Activated naive CD4-positive, alpha-beta T cell treated with anti-CD3 and anti-CD28 coated beads for 36 hours (primary cell): ENCODE measurements around the gene UEVLD. TPM values are rescaled to one million over a fixed set of nuclear protein-coding genes. Genes with fewer than 3 reads are reported as not detected.

ENCODE experiments used
- CTCF ChIA-PET: fragments of 350-600 bp; sonication (Branson Sonifier 250); formaldehyde crosslinking; loops from one replicate; lab custom pipeline; 2021; ENCODE audit warnings: antibody characterized with exemption; lab: Charles Lee
- DNase-seq: peaks from one replicate; pipeline ENCODE4 v3.0.0-alpha.2; 2020
- H3K27ac Mint-ChIP-seq: one replicate; pipeline ENCODE4 v1.8.0; 2021; ENCODE audit warnings: mild to moderate bottlenecking, mixed read lengths
- H3K27me3 Mint-ChIP-seq: one replicate; pipeline ENCODE4 v1.8.0; 2021; ENCODE audit warnings: low read depth, mixed read lengths
- H3K36me3 Mint-ChIP-seq: one replicate; pipeline ENCODE4 v1.8.0; 2021; ENCODE audit warnings: low read depth, mixed read lengths
- H3K4me1 Mint-ChIP-seq: one replicate; pipeline ENCODE4 v1.8.0; 2021; ENCODE audit warnings: low read depth, mixed read lengths
- H3K4me3 Mint-ChIP-seq: one replicate; pipeline ENCODE4 v1.8.0; 2021; ENCODE audit warnings: mild to moderate bottlenecking, moderate library complexity, mixed read lengths
- H3K9me3 Mint-ChIP-seq: one replicate; pipeline ENCODE4 v1.8.0; 2021; ENCODE audit warnings: mixed read lengths
- intact Hi-C: fragments of 100-400 bp; cut with micrococcal nuclease; formaldehyde crosslinking; loops from one replicate; pipeline ENCODE4 v1.15.1; 2023
- total RNA-seq, 2 experiments: library from RNA; stranded (reverse); gene quantifications; one replicate each; pipeline ENCODE4 v1.2.3, GENCODE V29; 2021

UEVLD gene
- total RNA-seq, 2 experiments from 2014 or later = 8.9 to 9.2 TPM

- peak; percentile 94 for DNase-seq
- Mint-ChIP-seq H3K27ac (peak within 1 kb of the TSS; percentile 100), H3K27me3 (no peaks in the 10 kb centered on the region), H3K4me1 (peaks cover 45% of the 10 kb centered on the region), H3K4me3 (peak within 1 kb of the TSS; percentile 100), H3K9me3 (no peaks in the 10 kb centered on the region), H3K36me3 (peaks cover 8% of the 10 kb centered on the region)
- intact Hi-C loops = loop anchor here (1.0 to 5.0 kb wide), 12 partner anchors 58 to 513 kb away; partner anchors contain the start of genes GTF2H1, HPS5, SAAL1 and SERGEF
- CTCF ChIA-PET = interaction anchor here (0.5 to 1.4 kb wide), 9 partner anchors 13 to 411 kb away, joined by 3 to 11 read pairs (median 4); partner anchors contain the start of gene SPTY2D1
Measured at GRCh38 chr11:18526521-18527296, 61.8 kb downstream of the UEVLD start, which contains the start of gene TSG101. TSS of gene TSG101 (minus strand) at chr11:18526942. CDS start at chr11:18526816, 126 bp downstream.

GRCh38 chr11:18526130-18526520, 62.4 kb downstream of the UEVLD start:
- peak overlapping the region; percentile 100 for H3K4me3 Mint-ChIP-seq
- peaks cover 42% of the 10 kb centered on the region for H3K4me1 Mint-ChIP-seq
- H3K36me3 Mint-ChIP-seq = peaks cover 8% of the 10 kb centered on the region
- H3K27ac Mint-ChIP-seq = peak overlapping the region; percentile 100
- CTCF ChIA-PET = interaction anchor here (0.5 to 1.4 kb wide), 8 partner anchors 14 to 282 kb away, joined by 3 to 11 read pairs (median 4); partner anchors contain the start of gene SPTY2D1
- H3K9me3 Mint-ChIP-seq = no peaks in the 10 kb centered on the region
- intact Hi-C loops = loop anchor here (1.0 to 5.0 kb wide), 9 partner anchors 57 to 513 kb away; partner anchors contain the start of genes GTF2H1, HPS5, SAAL1 and SERGEF
- no peaks in the 10 kb centered on the region for H3K27me3 Mint-ChIP-seq
- DNase-seq = no peak

- intact Hi-C loops = no loop called here
- Mint-ChIP-seq H3K36me3 (peaks cover 8% of the 10 kb centered on the region), H3K27me3 (no peaks in the 10 kb centered on the region), H3K4me1 (peaks cover 43% of the 10 kb centered on the region), H3K9me3 (no peaks in the 10 kb centered on the region), H3K4me3 (no peak overlapping the region), H3K27ac (no peak overlapping the region)
- CTCF ChIA-PET = interaction anchor here (0.7 to 1.0 kb wide), 5 partner anchors 9 to 198 kb away, joined by 3 to 7 read pairs (median 4); no protein-coding TSS in a partner anchor
- no peak for DNase-seq
Measured at GRCh38 chr11:18524248-18524647, 64.3 kb downstream of the UEVLD start.

GRCh38 chr11:18523084-18523483, 65.5 kb downstream of the UEVLD start:
- no peak overlapping the region for H3K27ac Mint-ChIP-seq
- H3K27me3 Mint-ChIP-seq = no peaks in the 10 kb centered on the region
- H3K36me3 Mint-ChIP-seq = peaks cover 5% of the 10 kb centered on the region
- no peak overlapping the region for H3K4me3 Mint-ChIP-seq
- intact Hi-C loops = no loop called here
- no peaks in the 10 kb centered on the region for H3K9me3 Mint-ChIP-seq
- H3K4me1 Mint-ChIP-seq = peaks cover 38% of the 10 kb centered on the region
- CTCF ChIA-PET = interaction anchor here (0.6 to 1.0 kb wide), 3 partner anchors 27 to 209 kb away, joined by 3 to 5 read pairs (median 3); no protein-coding TSS in a partner anchor
- DNase-seq = no peak

GRCh38 chr11:18522388-18522787, 66.1 kb downstream of the UEVLD start:
- intact Hi-C loops = no loop called here
- peaks cover 5% of the 10 kb centered on the region for H3K36me3 Mint-ChIP-seq
- peaks cover 32% of the 10 kb centered on the region for H3K4me1 Mint-ChIP-seq
- no peak overlapping the region for H3K4me3 Mint-ChIP-seq
- no peak overlapping the region for H3K27ac Mint-ChIP-seq
- CTCF ChIA-PET = interaction anchor here (0.8 to 1.0 kb wide), 3 partner anchors 53 to 210 kb away, joined by 3 to 5 read pairs (median 3); no protein-coding TSS in a partner anchor
- H3K9me3 Mint-ChIP-seq = no peaks in the 10 kb centered on the region
- H3K27me3 Mint-ChIP-seq = no peaks in the 10 kb centered on the region
- no peak for DNase-seq

- DNase-seq = no peak
- H3K27me3 Mint-ChIP-seq = no peaks in the 10 kb centered on the region
- H3K36me3 Mint-ChIP-seq = peaks cover 2% of the 10 kb centered on the region
- H3K4me3 Mint-ChIP-seq = no peak overlapping the region
- intact Hi-C loops = no loop called here
- CTCF ChIA-PET = interaction anchor here (0.6 to 1.0 kb wide), 2 partner anchors 210 to 277 kb away, joined by 3 read pairs; no protein-coding TSS in a partner anchor
- no peaks in the 10 kb centered on the region for H3K9me3 Mint-ChIP-seq
- H3K27ac Mint-ChIP-seq = no peak overlapping the region
- peaks cover 32% of the 10 kb centered on the region for H3K4me1 Mint-ChIP-seq
Measured at GRCh38 chr11:18521122-18521521, 67.4 kb downstream of the UEVLD start.

GRCh38 chr11:18502352-18502751, 86.2 kb downstream of the UEVLD start:
- Mint-ChIP-seq H3K9me3 (no peaks in the 10 kb centered on the region), H3K4me1 (no peaks in the 10 kb centered on the region), H3K36me3 (peaks cover 31% of the 10 kb centered on the region), H3K27ac (no peak overlapping the region), H3K4me3 (no peak overlapping the region), H3K27me3 (no peaks in the 10 kb centered on the region)
- intact Hi-C loops = no loop called here
- DNase-seq = no peak
- CTCF ChIA-PET = interaction anchor here (0.6 to 1.0 kb wide), 2 partner anchors 24 to 1148 kb away, joined by 3 to 4 read pairs; no protein-coding TSS in a partner anchor

- no peak for DNase-seq
- H3K27ac Mint-ChIP-seq = no peak overlapping the region
- H3K27me3 Mint-ChIP-seq = no peaks in the 10 kb centered on the region
- peaks cover 30% of the 10 kb centered on the region for H3K36me3 Mint-ChIP-seq
- no peaks in the 10 kb centered on the region for H3K9me3 Mint-ChIP-seq
- H3K4me1 Mint-ChIP-seq = no peaks in the 10 kb centered on the region
- intact Hi-C loops = no loop called here
- CTCF ChIA-PET = no interaction called here
- no peak overlapping the region for H3K4me3 Mint-ChIP-seq
Measured at GRCh38 chr11:18501629-18502028, 86.9 kb downstream of the UEVLD start.

GRCh38 chr11:18498039-18498438, 90.5 kb downstream of the UEVLD start:
- Mint-ChIP-seq H3K36me3 (peaks cover 35% of the 10 kb centered on the region), H3K4me3 (no peak overlapping the region), H3K27ac (no peak overlapping the region), H3K27me3 (no peaks in the 10 kb centered on the region), H3K4me1 (no peaks in the 10 kb centered on the region), H3K9me3 (no peaks in the 10 kb centered on the region)
- DNase-seq = no peak
- intact Hi-C loops = no loop called here
- CTCF ChIA-PET = no interaction called here

- CTCF ChIA-PET = no interaction called here
- H3K27ac Mint-ChIP-seq = no peak overlapping the region
- DNase-seq = no peak
- peaks cover 25% of the 10 kb centered on the region for H3K36me3 Mint-ChIP-seq
- H3K9me3 Mint-ChIP-seq = no peaks in the 10 kb centered on the region
- H3K4me3 Mint-ChIP-seq = no peak overlapping the region
- H3K27me3 Mint-ChIP-seq = no peaks in the 10 kb centered on the region
- intact Hi-C loops = no loop called here
- no peaks in the 10 kb centered on the region for H3K4me1 Mint-ChIP-seq
Measured at GRCh38 chr11:18495703-18496102, 92.8 kb downstream of the UEVLD start.

- CTCF ChIA-PET = interaction anchor here (1.0 kb wide), 1 partner anchor 227 kb away, joined by 3 read pairs; no protein-coding TSS in a partner anchor
- intact Hi-C loops = no loop called here
- peaks cover 24% of the 10 kb centered on the region for H3K36me3 Mint-ChIP-seq
Measured at GRCh38 chr11:18495271-18495670, 93.3 kb downstream of the UEVLD start.

GRCh38 chr11:18493310-18493709, 95.2 kb downstream of the UEVLD start:
- intact Hi-C loops = no loop called here
- DNase-seq = no peak
- Mint-ChIP-seq H3K27ac (no peak overlapping the region), H3K36me3 (peaks cover 28% of the 10 kb centered on the region), H3K4me3 (no peak overlapping the region), H3K4me1 (no peaks in the 10 kb centered on the region), H3K27me3 (no peaks in the 10 kb centered on the region), H3K9me3 (no peaks in the 10 kb centered on the region)
- CTCF ChIA-PET = interaction anchor here (0.7 to 2.2 kb wide), 2 partner anchors 206 to 239 kb away, joined by 3 to 5 read pairs; no protein-coding TSS in a partner anchor

More at GRCh38 chr11:18495271-18495670, 93.3 kb downstream of the UEVLD start:
- DNase-seq = no peak
- no peak overlapping the region for H3K27ac Mint-ChIP-seq
- no peaks in the 10 kb centered on the region for H3K27me3 Mint-ChIP-seq
- no peaks in the 10 kb centered on the region for H3K9me3 Mint-ChIP-seq
- no peak overlapping the region for H3K4me3 Mint-ChIP-seq
- H3K4me1 Mint-ChIP-seq = no peaks in the 10 kb centered on the region
